HEK293 (cell line): ENCODE measurements around the gene LXN.

Experiments
- CTCF ChIP-seq: fragments of 450-650 bp; formaldehyde crosslinking; IDR thresholded peaks from 2 replicates; pipeline ENCODE4 v1.5.1; 2016; ENCODE audit warnings: missing biosample characterization, missing genetic modification characterization
- FEZF1 ChIP-seq: fragments of 450-650 bp; formaldehyde crosslinking; IDR thresholded peaks from 2 replicates; pipeline ENCODE4 v1.5.1; 2016; ENCODE audit warnings: missing biosample characterization, missing genetic modification characterization
- ZBTB1 ChIP-seq: fragments of 450-650 bp; formaldehyde crosslinking; IDR thresholded peaks from 2 replicates; pipeline ENCODE4 v1.5.1; 2016; ENCODE audit warnings: missing biosample characterization, missing genetic modification characterization
- ZBTB20 ChIP-seq: fragments of 450-650 bp; formaldehyde crosslinking; IDR thresholded peaks from 2 replicates; pipeline ENCODE4 v1.5.1; 2016; ENCODE audit warnings: missing biosample characterization, missing genetic modification characterization
- ZNF292 ChIP-seq: fragments of 450-650 bp; formaldehyde crosslinking; IDR thresholded peaks from 2 replicates; pipeline ENCODE4 v1.5.1; 2016; ENCODE audit warnings: low read depth, missing biosample characterization, missing genetic modification characterization, borderline replicate concordance
- ZNF426 ChIP-seq: fragments of 450-650 bp; formaldehyde crosslinking; IDR thresholded peaks from 2 replicates; pipeline ENCODE4 v1.5.1; 2017; ENCODE audit warnings: missing biosample characterization, missing genetic modification characterization, mild to moderate bottlenecking, inconsistent platforms, moderate library complexity
- ZNF548 ChIP-seq: fragments of 450-650 bp; formaldehyde crosslinking; IDR thresholded peaks from 2 replicates; pipeline ENCODE4 v1.5.1; 2016; ENCODE audit warnings: missing biosample characterization, missing genetic modification characterization
- ZNF549 ChIP-seq: fragments of 450-650 bp; IDR thresholded peaks from 2 replicates; pipeline ENCODE4 v1.5.1; 2018; ENCODE audit warnings: missing biosample characterization, missing genetic modification characterization, mild to moderate bottlenecking, inconsistent platforms, moderate library complexity
- ZNF629 ChIP-seq: fragments of 450-650 bp; formaldehyde crosslinking; IDR thresholded peaks from 2 replicates; pipeline ENCODE4 v1.5.1; 2017; ENCODE audit warnings: missing biosample characterization, missing genetic modification characterization

GRCh38 chr3:158652463-158652862 lies 20.0 kb downstream of the LXN start:
- TF ChIP-seq ZBTB1 (tag by site-specific recombination) (no peak), ZNF426 (tag by site-specific recombination) (no peak), ZNF292 (tag by site-specific recombination) (no peak), ZBTB20 (tag by site-specific recombination) (no peak), CTCF (tag by site-specific recombination) (no peak), FEZF1 (tag by site-specific recombination) (no peak), ZNF549 (tag by site-specific recombination) (no peak), ZNF629 (no peak), ZNF548 (tag by site-specific recombination) (no peak)
